Iris pigment epithelial cell (primary cell): ENCODE results near the gene FZD7.
A peak's percentile ranks its signal among the peaks of the same experiment; 100 is the strongest.

Experiments used
- DNase-seq: peaks from one replicate; pipeline ENCODE4 v3.0.0-alpha.2; 2011; ENCODE audit warnings: low read depth

Gene FZD7

GRCh38 chr2:202014318-202014717 lies 19.3 kb upstream of the FZD7 start:
- peak; percentile 15 for DNase-seq

GRCh38 chr2:202014759-202015211 lies 18.9 kb upstream of the FZD7 start:
- no peak for DNase-seq

GRCh38 chr2:202015471-202015870 lies 18.2 kb upstream of the FZD7 start:
- no peak for DNase-seq

- DNase-seq: no peak
Observed at GRCh38 chr2:202016579-202017227, 17.0 kb upstream of the FZD7 start.

GRCh38 chr2:202017940-202018339 lies 15.7 kb upstream of the FZD7 start:
- no peak for DNase-seq

- DNase-seq: no peak
Observed at GRCh38 chr2:202018950-202019349, 14.7 kb upstream of the FZD7 start.

- no peak for DNase-seq
Observed at GRCh38 chr2:202019689-202020450, 13.8 kb upstream of the FZD7 start.

- no peak for DNase-seq
Observed at GRCh38 chr2:202022755-202023154, 10.9 kb upstream of the FZD7 start.

- DNase-seq: no peak
Observed at GRCh38 chr2:202023198-202023903, 10.3 kb upstream of the FZD7 start.

GRCh38 chr2:202023904-202024266 lies 9.8 kb upstream of the FZD7 start:
- DNase-seq: no peak

- no peak for DNase-seq
Observed at GRCh38 chr2:202024871-202025270, 8.8 kb upstream of the FZD7 start.

- DNase-seq: peak; percentile 81
Observed at GRCh38 chr2:202025816-202026215, 7.8 kb upstream of the FZD7 start.

GRCh38 chr2:202026507-202026906 lies 7.1 kb upstream of the FZD7 start:
- DNase-seq: no peak

- no peak for DNase-seq
Observed at GRCh38 chr2:202030691-202031090, 3.0 kb upstream of the FZD7 start.

GRCh38 chr2:202031246-202031951 lies 2.3 kb upstream of the FZD7 start:
- DNase-seq: no peak

GRCh38 chr2:202032846-202033316 lies 774 bp upstream of the FZD7 start:
- peak; percentile 67 for DNase-seq

GRCh38 chr2:202034249-202035088 lies 814 bp downstream of the FZD7 start:
- DNase-seq: peak; percentile 75

- peak; percentile 75 for DNase-seq
Observed at GRCh38 chr2:202035089-202035940, 1.7 kb downstream of the FZD7 start.

- no peak for DNase-seq
Observed at GRCh38 chr2:202035941-202036372, 2.3 kb downstream of the FZD7 start.

GRCh38 chr2:202036601-202037037 lies 3.0 kb downstream of the FZD7 start:
- DNase-seq: peak; percentile 36
